Diencephalon (tissue), 1 donor: ENCODE measurements around the gene MED26. TPM values are rescaled to one million over a fixed set of nuclear protein-coding genes. Genes with fewer than 3 reads are reported as not detected.

Experiments used
- small RNA-seq: library from RNA; depleted of rRNA; stranded (forward); fragments of <200 nt; gene quantifications from one replicate; pipeline ENCODE3, GENCODE V24; 2014
- total RNA-seq: library from RNA; depleted of rRNA; stranded (reverse); fragments of >200 nt; gene quantifications from one replicate; pipeline ENCODE4 v1.2.3, GENCODE V29; 2014

The MED26 gene, protein sequence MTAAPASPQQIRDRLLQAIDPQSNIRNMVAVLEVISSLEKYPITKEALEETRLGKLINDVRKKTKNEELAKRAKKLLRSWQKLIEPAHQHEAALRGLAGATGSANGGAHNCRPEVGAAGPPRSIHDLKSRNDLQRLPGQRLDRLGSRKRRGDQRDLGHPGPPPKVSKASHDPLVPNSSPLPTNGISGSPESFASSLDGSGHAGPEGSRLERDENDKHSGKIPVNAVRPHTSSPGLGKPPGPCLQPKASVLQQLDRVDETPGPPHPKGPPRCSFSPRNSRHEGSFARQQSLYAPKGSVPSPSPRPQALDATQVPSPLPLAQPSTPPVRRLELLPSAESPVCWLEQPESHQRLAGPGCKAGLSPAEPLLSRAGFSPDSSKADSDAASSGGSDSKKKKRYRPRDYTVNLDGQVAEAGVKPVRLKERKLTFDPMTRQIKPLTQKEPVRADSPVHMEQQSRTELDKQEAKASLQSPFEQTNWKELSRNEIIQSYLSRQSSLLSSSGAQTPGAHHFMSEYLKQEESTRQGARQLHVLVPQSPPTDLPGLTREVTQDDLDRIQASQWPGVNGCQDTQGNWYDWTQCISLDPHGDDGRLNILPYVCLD
- 4.4 TPM for total RNA-seq

DNA sequence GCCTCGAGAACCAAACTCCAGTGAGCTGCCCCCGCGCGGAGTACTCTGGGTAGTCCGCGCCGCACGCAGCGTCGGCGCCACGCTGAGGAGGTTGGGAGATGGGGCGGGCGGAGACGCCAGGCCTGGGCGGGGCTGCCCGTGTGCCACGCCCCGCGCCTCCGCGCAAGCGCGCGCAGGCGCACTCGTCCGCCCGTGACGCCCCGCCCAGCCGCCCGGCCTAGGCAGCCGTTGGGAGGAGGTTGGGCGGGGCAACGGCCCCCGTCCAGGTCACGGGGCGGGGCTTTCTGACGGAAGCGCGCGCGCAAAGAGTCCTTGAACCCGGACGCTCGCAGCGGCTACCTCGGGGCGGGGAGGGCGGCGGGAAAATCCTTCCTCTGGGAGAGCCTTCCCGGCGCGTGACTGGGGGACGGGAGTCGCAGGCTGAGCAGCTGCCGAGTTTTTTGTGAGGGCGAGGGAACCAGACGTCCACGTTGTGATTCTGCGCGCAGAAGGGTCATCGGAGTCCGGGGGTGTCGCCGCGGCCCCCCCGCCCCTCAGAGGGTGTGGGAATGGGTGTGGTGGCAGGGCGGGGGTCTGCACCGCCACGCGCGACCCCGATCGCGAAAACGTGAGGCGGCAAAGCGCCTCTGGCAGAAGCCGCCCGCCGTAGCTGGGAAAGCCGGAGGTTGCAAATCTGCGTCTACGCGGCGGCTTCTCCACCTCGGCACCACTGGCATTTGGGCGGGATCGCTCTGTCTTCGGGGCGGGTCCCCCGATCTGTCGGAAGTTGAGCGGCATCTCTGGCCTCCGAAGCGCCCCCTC is at the start of gene MED26:
Gene MED26 (minus strand): TSS at position 22 of the 801 bp plus-strand sequence. CDS start 261 bp downstream, outside the sequence.

DNA sequence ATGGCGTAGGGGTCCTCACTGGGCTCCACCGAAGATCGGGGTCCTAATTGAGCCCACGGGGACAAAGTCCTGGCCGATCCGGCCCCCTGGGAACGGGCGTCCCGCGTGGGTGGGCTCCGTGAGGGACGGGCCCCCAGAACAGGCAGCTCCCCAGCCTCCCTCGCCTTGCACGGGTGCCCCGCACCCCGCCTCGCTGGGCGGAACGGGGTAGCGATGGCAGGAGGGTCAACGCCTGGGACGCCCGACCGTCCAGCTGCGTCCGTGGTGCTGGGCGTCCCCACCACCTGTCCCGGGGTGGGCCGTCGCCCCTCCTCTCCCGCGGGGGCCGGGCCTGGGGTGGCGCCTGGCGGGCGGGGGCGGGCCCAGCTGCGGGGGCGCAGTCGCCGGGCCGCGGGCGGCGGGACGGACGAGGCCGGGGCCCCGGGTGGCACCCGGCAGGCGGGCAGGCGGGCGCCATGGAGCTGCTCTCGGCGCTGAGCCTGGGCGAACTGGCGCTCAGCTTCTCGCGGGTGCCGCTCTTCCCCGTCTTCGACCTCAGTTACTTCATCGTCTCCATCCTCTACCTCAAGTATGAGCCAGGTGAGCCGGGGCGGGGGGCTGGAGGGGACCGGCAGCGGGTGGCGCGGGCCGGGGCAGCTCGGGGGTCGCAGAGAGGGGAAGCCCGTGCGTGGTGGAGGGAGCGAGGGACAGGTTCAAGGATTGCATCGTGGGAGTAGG is 32.9 kb upstream of the MED26 start, which contains the start of gene TMEM38A:
Gene TMEM38A (plus strand): TSS at position 377 of the 717 bp plus-strand sequence. CDS start 79 bp downstream, at position 456.

DNA sequence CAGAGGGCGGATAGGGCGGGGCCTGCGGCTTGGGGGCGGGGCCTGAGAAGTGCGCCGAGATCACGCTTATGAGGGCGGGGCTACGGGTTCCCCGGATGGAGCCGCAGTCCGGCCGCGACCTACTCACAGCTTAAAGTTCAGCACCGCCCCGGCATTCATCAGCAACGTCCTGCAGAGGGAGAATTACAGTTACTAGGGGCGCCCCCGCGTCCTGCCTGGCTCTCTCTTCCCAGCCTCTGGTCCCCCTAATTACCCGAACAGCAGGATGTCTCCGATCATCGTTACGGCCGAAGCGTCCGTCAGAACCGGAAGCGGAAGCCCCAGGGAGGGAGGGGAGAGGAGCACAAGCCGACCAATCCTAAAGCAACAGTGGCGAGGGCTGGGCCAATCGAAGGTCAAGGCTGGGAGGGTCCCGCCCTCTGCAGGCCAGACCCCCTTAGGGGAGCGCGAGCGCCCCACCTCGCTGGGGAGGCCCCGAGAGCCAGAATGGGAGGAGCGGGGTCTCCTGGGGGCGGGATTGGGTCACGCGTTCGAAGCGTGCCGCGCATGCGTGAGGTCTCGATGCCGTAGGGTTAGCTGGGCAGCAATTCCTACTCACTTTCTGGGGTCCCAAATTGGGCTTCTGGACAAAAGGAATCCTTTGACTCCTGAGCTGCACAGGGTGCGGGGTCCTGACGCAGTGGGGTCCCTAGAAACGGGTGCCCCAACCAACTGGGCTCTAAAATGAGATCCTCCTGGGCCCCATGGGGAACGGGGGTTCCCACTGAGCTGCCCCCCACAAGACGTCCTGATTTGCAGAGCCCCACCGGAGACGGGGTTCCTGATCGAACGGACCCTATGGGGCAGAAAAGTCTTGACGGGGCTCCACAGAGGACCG is 32.1 kb upstream of the MED26 start, which contains the start of gene SMIM7:
Gene SMIM7 (minus strand): TSS at position 313 of the 877 bp plus-strand sequence. CDS start 34 bp downstream, at position 279.

DNA sequence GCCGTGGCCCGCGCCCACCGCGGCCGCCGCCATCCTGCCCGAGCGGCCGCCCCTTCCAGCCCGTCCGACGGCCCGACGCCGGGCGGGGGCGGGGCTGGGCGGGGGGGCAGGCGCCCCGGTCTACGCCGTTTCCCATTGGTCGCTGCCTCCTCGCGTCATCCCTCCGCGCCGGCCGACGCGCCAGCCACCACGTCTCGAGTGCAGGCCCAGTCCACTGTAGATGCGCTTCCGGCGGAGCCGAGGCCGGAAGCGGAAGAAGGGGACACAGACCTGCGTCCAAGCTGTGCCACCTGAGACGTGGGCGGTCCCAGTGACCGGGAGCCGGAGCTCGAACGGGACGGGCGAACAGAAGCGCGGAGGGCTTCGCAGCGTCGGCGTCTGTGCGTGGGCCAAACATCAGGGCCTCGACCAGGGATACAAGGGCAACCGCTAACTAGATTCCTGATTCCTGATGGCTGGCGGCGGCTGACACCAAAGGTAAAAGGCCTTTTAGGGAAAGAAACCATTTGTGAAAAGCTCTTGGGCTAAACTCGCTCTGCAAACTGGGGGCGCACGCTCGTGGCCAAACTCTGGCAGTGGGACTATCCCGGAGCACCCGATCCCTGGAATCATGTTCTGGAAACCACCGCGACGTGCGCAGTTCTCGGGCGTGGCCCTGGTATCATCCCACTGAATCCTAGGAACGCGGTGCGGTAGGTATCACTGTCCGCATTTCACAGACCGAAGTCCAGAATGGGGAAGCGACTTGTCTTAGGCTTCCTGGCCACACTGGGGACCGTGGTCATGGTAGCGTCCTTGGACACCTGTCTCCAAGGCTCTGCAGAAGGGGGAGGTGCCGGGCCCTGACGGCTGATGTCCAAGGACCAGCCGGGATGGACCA is 55.4 kb downstream of the MED26 start, which contains the start of gene SLC35E1:
Gene SLC35E1 (minus strand): TSS at position 84 of the 880 bp plus-strand sequence. CDS start 51 bp downstream, at position 33.

DNA sequence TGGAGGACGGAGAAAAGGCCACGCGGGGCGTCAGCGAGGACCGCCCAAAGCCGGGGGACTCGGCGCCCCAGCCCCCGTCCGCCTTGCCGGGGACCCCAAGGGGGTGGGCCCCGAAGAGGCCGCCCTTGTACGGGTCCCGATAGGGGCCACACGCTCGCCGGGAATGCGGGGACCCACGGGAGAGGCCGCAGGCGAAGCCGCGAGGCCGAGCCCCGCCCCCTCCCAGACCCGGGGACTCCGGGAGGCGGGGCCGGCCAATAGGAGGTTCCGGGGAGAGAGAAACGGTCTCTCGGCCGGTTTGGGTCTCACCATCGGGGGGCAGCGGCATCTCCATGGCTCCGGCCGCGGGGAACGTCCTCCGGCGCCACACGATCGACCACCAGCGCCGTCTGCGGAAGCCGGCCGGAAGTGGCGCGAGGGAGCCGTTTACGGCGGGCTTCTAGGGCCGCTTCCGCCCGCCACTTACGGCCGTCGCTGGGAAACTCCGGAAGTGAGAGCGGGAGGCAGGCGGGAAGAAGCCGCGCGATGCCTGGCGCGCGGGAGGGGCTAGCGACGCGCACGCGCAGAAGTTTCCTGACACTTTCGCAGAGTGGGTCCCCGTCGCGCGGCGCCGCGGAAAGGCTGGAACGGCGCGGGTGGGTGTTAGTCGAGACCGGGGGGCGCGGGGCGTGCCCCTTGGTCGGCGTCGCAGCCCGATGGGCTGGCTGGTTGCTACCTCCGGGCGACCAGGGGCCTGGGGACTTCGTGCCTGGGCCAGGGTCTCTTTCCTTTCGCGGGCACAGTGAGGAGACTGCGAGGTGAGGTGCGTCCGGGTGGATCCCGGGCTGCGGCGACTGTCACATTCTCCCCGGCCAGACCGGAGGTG is 85.7 kb downstream of the MED26 start, which contains the start of gene CHERP:
Gene CHERP (minus strand): TSS at position 393 of the 865 bp plus-strand sequence. CDS start 59 bp downstream, at position 334.

Small RNA genes lying within 50 kb of the gene (small RNA-seq; reads per million reads assigned to genes)
- gene RN7SL146P: not detected

Other genes starting within 250 kb of the MED26 start
- gene EPS15L1, start 156.2 kb downstream of the MED26 start, total RNA-seq: 19.8 TPM
- gene CALR3, start 132.0 kb downstream of the MED26 start, total RNA-seq: not detected
- gene C19orf44, start 131.8 kb downstream of the MED26 start, total RNA-seq: 6.2 TPM
- 10.1 TPM for gene CHERP, start 85.8 kb downstream of the MED26 start, total RNA-seq
- 38.1 TPM for gene SLC35E1, start 55.8 kb downstream of the MED26 start, total RNA-seq
- gene SMIM7, start 31.9 kb upstream of the MED26 start, total RNA-seq: 63.7 TPM
- gene TMEM38A, start 32.9 kb upstream of the MED26 start, total RNA-seq: 18.0 TPM
- 4.8 TPM for gene NWD1, start 91.6 kb upstream of the MED26 start, total RNA-seq
- gene SIN3B, start 201.2 kb upstream of the MED26 start, total RNA-seq: 52.6 TPM